ENCODE results near the gene HM13. TPM values are rescaled to one million over a fixed set of nuclear protein-coding genes. Genes with fewer than 3 reads are reported as not detected.
A peak's percentile ranks its signal among the peaks of the same experiment; 100 is the strongest.

HM13 gene
- total and polyA plus RNA-seq, 2 of the 13 experiments (the other 11 are each of a cell fraction or from before 2014, with no cell fraction given) = 118 to 243 TPM

DNA sequence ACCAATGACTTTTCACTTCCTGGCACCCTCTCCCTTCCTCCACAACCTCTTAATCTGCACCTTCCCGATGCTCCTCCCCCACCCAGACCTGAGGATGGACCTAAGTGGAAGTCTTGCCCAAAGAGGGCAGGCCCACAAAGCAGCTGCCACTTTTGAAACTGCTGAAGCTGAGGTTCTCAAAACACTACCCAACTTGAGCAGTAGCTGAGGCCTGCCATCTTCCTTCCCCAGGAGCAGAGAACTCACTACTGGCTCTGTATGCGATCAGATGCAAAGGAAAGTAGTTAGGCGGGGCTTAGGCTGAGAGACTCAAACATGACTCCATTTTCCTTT is 1.5 kb downstream of the HM13 start (continued):
- TF ChIP-seq NR0B2 (CRISPR knock-in tag; IDR thresholded peaks at IDR 0.05) = no peak
- 0 out of 2 replicates have a peak, but pooled peaks have one; percentile 36 for TF ChIP-seq ARID2 (CRISPR knock-in tag; IDR thresholded peaks at IDR 0.05; ENCODE audit: borderline replicate concordance)
- peak; percentile 39 for TF ChIP-seq CCAR2 (optimal IDR thresholded peaks at IDR 0.05; ENCODE audit: low read depth, low read length)
- TF ChIP-seq, protein P1, sequence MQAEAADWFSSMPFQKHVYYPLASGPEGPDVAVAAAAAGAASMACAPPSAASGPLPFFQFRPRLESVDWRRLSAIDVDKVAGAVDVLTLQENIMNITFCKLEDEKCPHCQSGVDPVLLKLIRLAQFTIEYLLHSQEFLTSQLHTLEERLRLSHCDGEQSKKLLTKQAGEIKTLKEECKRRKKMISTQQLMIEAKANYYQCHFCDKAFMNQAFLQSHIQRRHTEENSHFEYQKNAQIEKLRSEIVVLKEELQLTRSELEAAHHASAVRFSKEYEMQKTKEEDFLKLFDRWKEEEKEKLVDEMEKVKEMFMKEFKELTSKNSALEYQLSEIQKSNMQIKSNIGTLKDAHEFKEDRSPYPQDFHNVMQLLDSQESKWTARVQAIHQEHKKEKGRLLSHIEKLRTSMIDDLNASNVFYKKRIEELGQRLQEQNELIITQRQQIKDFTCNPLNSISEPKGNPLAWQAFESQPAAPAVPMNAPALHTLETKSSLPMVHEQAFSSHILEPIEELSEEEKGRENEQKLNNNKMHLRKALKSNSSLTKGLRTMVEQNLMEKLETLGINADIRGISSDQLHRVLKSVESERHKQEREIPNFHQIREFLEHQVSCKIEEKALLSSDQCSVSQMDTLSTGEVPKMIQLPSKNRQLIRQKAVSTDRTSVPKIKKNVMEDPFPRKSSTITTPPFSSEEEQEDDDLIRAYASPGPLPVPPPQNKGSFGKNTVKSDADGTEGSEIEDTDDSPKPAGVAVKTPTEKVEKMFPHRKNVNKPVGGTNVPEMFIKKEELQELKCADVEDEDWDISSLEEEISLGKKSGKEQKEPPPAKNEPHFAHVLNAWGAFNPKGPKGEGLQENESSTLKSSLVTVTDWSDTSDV (CRISPR knock-in tag; IDR thresholded peaks at IDR 0.05) = 0 out of 2 replicates have a peak, but pooled peaks have one; percentile 9
- TF ChIP-seq, protein P2, sequence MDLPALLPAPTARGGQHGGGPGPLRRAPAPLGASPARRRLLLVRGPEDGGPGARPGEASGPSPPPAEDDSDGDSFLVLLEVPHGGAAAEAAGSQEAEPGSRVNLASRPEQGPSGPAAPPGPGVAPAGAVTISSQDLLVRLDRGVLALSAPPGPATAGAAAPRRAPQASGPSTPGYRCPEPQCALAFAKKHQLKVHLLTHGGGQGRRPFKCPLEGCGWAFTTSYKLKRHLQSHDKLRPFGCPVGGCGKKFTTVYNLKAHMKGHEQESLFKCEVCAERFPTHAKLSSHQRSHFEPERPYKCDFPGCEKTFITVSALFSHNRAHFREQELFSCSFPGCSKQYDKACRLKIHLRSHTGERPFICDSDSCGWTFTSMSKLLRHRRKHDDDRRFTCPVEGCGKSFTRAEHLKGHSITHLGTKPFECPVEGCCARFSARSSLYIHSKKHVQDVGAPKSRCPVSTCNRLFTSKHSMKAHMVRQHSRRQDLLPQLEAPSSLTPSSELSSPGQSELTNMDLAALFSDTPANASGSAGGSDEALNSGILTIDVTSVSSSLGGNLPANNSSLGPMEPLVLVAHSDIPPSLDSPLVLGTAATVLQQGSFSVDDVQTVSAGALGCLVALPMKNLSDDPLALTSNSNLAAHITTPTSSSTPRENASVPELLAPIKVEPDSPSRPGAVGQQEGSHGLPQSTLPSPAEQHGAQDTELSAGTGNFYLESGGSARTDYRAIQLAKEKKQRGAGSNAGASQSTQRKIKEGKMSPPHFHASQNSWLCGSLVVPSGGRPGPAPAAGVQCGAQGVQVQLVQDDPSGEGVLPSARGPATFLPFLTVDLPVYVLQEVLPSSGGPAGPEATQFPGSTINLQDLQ (CRISPR knock-in tag; IDR thresholded peaks at IDR 0.05) = no peak
- TF ChIP-seq, protein P3, sequence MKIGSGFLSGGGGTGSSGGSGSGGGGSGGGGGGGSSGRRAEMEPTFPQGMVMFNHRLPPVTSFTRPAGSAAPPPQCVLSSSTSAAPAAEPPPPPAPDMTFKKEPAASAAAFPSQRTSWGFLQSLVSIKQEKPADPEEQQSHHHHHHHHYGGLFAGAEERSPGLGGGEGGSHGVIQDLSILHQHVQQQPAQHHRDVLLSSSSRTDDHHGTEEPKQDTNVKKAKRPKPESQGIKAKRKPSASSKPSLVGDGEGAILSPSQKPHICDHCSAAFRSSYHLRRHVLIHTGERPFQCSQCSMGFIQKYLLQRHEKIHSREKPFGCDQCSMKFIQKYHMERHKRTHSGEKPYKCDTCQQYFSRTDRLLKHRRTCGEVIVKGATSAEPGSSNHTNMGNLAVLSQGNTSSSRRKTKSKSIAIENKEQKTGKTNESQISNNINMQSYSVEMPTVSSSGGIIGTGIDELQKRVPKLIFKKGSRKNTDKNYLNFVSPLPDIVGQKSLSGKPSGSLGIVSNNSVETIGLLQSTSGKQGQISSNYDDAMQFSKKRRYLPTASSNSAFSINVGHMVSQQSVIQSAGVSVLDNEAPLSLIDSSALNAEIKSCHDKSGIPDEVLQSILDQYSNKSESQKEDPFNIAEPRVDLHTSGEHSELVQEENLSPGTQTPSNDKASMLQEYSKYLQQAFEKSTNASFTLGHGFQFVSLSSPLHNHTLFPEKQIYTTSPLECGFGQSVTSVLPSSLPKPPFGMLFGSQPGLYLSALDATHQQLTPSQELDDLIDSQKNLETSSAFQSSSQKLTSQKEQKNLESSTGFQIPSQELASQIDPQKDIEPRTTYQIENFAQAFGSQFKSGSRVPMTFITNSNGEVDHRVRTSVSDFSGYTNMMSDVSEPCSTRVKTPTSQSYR (CRISPR knock-in tag; IDR thresholded peaks at IDR 0.05; ENCODE audit: borderline replicate concordance) = peak; percentile 42; the same call in 1 of the 2 replicates
- TF ChIP-seq ZNF224 (CRISPR knock-in tag; IDR thresholded peaks at IDR 0.05) = no peak
- 0 out of 2 replicates have a peak, but pooled peaks have one; percentile 72 for TF ChIP-seq ZNF572 (CRISPR knock-in tag; IDR thresholded peaks at IDR 0.05)
- TF ChIP-seq NRL (CRISPR knock-in tag; IDR thresholded peaks at IDR 0.05; ENCODE audit: borderline replicate concordance) = 0 out of 2 replicates have a peak, but pooled peaks have one; percentile 49
- TF ChIP-seq SALL2 (CRISPR knock-in tag; IDR thresholded peaks at IDR 0.05) = 0 out of 2 replicates have a peak, but pooled peaks have one; percentile 52
- no peak for TF ChIP-seq ZHX2 (IDR thresholded peaks at IDR 0.05; ENCODE audit: low read depth)
- TF ChIP-seq ZHX2 (CRISPR knock-in tag; IDR thresholded peaks at IDR 0.05; ENCODE audit: borderline replicate concordance) = no peak
- no peak for TF ChIP-seq YEATS2 (CRISPR knock-in tag; IDR thresholded peaks at IDR 0.05; ENCODE audit: borderline replicate concordance)
- no peak for TF ChIP-seq RNF2 (conservative IDR thresholded peaks at IDR 0.05; ENCODE audit: low read depth)

Data from HepG2 (cell line).